ENCODE measurements around the gene SPANXN2.
"Not testable (repeated sequence)": the region's sequence is repeated elsewhere in the genome, so short reads cannot be mapped to it uniquely, and the experiment has no call there.

SPANXN2 gene

DNA sequence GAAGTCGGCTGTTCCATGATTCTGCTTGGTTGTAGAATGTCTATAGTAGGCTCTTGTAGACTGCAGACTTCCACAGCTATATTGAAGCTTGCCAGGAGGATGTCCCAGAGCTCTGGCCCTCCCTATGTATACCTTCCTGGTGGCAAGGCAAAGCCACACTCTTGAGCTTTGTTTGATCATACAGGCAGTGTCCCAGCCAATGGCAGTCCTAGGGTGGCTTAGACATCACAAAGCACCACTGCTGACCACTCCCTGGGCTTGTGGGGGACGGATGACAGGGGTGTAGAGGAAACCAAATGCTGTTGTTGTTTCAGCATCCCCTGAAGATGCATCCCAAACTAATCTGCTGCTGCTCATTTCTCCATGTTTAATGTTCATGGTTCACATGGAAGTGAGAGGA is at the start of gene SPANXN2:
Gene SPANXN2, minus strand, starts transcription at position 101 of the 400 bp plus-strand sequence. Its CDS starts 84 bp downstream, at position 17.
- DNase-seq: not testable (repeated sequence)

DNA sequence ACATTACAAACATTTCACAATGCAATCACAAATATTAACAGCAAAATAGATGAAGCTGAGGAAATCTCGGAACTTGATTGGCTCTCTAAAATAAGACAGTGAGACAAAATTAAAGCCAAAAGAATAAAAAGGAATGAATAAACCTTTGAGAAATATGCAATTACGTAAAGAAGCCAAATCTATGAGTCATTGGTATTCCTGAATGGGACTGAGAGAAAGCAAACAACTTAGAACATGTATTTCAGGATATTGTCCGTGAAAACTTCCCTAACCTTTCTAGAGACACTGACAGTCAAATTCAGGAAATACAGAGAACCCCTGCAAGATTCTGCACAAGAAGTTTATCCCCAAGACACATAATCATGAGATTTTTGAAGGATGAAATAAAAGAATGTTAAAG is 48.4 kb upstream of the SPANXN2 start:
- DNase-seq: no peak

DNA sequence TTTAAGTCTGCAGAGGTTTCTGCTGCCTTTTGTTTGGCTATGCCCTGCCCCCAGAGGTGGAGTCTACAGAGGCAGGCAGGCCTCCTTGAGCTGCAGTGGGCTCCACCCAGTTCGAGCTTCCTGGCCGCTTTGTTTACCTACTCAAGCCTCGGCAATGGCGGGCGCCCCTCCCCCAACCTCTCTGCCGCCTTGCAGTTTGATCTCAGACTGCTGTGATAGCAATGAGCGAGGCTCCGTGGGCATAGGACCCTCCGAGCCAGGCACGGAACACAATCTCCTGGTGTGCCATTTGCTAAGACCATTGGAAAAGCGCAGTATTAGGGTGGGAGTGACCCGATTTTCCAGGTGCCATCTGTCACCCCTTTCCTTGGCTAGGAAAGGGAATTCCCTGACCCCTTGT is 47.2 kb upstream of the SPANXN2 start:
- DNase-seq: not testable (repeated sequence)

DNA sequence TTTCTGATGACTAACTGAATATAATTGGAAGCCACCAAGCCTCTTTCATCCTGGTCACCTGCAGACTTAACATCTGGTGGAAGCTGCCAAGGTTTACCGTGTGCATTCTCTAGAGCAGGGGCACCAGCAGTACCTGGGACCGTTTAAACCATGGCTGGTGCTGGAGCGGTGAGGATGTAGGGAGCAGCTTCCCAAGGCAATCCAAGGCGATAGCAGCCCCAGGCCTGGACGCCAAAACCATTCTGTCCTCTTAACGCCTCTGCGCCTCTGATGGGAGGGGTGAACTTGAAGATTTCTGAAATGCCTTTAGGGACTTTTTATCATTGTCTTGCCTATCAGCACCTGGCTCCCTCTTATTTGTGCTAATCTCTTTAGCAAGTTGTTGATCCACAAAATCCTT is 37.3 kb upstream of the SPANXN2 start:
- DNase-seq: no peak

DNA sequence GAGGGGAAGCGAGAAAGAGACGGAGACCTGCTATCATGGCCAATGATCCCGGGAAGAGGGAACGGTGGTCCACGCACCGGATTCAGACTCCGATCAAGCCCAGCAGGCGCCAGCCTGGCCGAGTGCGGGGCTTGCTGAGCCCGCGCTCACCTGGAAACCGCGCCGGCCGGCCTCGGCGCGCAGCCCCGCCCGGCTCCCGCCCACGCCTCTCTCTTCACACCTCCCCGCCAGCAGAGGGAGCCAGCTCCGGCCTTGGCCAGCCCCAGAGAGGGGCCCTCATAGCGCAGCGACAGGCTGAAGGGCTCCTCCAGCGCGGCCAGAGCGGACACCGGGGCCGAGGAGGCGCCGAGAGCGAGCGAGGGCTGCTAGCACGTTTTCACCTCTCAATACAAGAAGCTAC is 36.8 kb upstream of the SPANXN2 start:
- no peak for DNase-seq

GRCh38 chrX:143754183-143754582 is 33.6 kb upstream of the SPANXN2 start:
- no peak for DNase-seq

GRCh38 chrX:143733866-143734265 is 13.3 kb upstream of the SPANXN2 start:
- DNase-seq: no peak

DNA sequence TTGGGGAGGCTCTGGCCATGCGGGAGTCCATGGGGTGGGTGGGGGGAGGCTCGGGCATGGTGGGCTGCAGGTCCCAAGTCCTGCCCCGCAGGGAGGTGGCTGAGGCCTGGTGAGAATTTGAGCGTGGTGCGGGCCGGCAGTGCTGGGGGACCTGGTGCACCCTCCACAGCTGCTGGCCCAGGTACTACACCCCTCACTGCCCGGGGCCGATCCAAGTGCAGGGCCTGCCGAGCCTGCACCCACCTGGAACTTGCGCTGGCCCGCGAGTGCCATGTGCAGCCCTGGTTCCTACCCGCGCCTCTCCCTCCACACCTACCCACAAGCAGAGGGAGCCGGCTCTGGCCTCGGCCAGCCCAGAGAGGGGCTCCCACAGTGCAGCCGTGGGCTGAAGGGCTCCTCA is 5.7 kb upstream of the SPANXN2 start:
- DNase-seq: no peak

DNA sequence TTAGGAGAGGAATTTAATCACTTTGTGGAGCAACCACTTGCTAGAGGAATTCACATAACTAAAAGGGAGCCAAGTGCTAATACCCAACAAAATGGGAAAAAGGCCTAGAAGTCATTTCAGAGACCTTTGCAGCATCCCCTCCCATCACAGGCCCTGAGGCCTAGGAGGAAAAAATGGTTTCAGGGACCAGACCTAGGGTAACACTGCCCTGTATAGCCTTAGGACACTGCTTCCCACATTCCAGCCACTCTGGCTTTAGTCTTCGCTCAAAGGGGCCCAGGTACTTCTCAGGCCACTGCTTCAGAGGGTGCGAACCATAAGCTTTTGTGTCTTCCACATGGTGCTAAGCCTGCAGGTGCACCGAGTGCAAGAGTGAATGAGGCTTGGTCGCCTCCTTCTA is 19.1 kb downstream of the SPANXN2 start:
- DNase-seq: no peak

GRCh38 chrX:143694885-143695284 is 25.7 kb downstream of the SPANXN2 start:
- no peak for DNase-seq

DNA sequence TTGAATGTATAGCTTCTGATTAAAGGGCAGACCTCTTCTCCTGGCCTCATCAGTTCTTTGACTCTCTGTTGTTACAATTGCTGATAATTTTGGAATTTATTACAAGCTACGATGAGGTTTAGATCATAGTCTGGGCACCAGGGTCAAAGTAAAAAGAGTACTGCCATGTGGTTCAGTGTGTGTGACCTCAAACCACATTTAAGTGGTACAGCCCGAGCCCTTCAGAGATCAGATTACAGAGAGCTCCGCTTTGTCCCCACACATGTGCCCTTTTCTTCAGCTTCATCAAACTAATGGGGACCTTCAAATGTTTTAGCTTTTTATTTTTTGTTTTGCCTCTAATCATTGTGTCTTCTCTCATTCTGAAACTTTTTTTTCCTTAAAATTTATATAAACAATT is 37.1 kb downstream of the SPANXN2 start:
- no peak for DNase-seq

DNA sequence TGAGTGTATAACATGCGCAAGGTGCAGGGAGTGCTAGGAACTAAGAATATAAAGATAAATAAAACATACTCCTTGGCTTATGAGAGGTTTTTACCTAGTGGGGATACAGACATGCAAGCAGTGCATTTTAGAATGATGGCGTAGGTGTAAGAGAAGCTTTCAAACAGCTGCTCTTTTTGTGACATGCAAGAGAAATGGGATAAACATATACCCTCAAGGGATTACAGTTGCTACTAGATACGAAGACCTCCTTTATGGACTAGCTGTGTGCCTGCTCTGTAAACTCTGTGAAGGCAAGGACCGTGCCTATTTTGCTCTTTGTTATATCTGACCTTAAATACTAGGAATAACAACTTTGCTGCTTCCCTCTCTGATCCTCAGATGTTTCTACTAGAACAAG is 45.6 kb downstream of the SPANXN2 start:
- DNase-seq: no peak

- DNase-seq: no peak
These were observed 51.2 kb downstream of the SPANXN2 start for GRCh38 chrX:143669395-143669794.

DNA sequence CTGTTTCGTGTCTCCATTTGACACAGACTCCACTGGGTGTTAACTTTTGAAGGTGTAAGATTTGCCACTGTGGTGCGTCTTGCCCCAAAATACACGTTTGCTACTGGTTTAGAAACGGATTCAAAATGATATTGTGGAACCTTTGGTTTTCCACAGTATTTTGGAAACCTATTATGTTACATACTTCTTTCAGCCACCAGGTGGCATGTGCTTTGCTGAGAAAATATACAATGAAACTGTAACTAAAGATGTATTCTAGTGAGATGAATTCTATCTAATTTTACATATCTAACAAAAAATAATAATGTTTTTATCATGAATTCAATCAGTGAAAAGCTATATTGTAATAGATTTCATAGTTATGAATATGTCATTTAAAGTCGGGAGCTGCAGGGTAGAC is 56.2 kb downstream of the SPANXN2 start:
- DNase-seq: no peak

DNA sequence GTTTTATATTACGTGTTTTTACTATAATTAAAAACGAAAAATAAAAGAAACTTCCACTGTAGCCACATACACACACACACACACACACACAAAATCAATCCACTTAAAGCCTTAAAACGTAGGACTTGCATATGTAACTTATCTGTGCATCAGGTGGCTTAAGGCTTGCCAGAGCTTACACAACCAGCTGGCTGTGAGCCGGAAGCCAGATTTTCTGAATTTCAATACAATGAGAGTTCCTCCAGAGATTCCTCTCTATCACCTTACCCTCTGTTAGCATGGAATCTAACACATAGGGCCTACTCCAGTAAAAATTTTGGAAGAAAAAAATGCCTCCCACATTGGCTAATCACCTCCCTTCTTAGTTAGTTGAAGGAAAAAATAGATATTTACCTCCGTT is 56.8 kb downstream of the SPANXN2 start:
- no peak for DNase-seq

Data from GDM1 (cell line).